HepG2 (cell line): Measurements from ENCODE around the gene AKAP8L. TPM values are rescaled to one million over a fixed set of nuclear protein-coding genes. Genes with fewer than 3 reads are reported as not detected.

Source experiments
- HOXA3 ChIP-seq: sonication (generic); formaldehyde crosslinking; IDR thresholded peaks from 2 replicates; pipeline ENCODE4 v1.5.0; 2020; ENCODE audit warnings: missing genetic modification reagents
- TEF ChIP-seq: sonication (generic); formaldehyde crosslinking; IDR thresholded peaks from 2 replicates; pipeline ENCODE4 v1.5.0; 2020; ENCODE audit warnings: missing genetic modification reagents
- ZFX ChIP-seq: sonication (generic); formaldehyde crosslinking; IDR thresholded peaks from 2 replicates; pipeline ENCODE4 v1.4.0; 2020; ENCODE audit warnings: mild to moderate bottlenecking, low read depth, missing genetic modification reagents, moderate library complexity
- ZNF138 ChIP-seq: sonication (generic); formaldehyde crosslinking; IDR thresholded peaks from 2 replicates; pipeline ENCODE4 v1.5.0; 2020; ENCODE audit warnings: mild to moderate bottlenecking, low read depth, missing genetic modification reagents
- ZNF414 ChIP-seq: sonication (generic); formaldehyde crosslinking; IDR thresholded peaks from 2 replicates; pipeline ENCODE4 v1.5.0; 2020; ENCODE audit warnings: missing genetic modification reagents
- ZNF431 ChIP-seq: sonication (generic); formaldehyde crosslinking; IDR thresholded peaks from 2 replicates; pipeline ENCODE4 v1.9.0; 2022; ENCODE audit warnings: missing genetic modification reagents, low read depth, mild to moderate bottlenecking, borderline replicate concordance
- ZNF674 ChIP-seq: sonication (generic); formaldehyde crosslinking; IDR thresholded peaks from 2 replicates; pipeline ENCODE4 v1.5.0; 2020; ENCODE audit warnings: low read depth, mild to moderate bottlenecking, missing genetic modification reagents
- ZNF724P ChIP-seq: sonication (generic); formaldehyde crosslinking; IDR thresholded peaks from 2 replicates; pipeline ENCODE4 v1.8.0; 2022; ENCODE audit warnings: missing genetic modification reagents, borderline replicate concordance
- polyA plus RNA-seq, 8 experiments: library from polyadenylated mRNA; depleted of rRNA in 3 of 8; stranded (reverse) in 7 of 8; unstranded in 1 of 8; fragments of >200 nt; fragmentation: Illumina TruSeq in 4 of 8; extraction: Trizol in 4 of 8; gene quantifications; 2 replicates each; pipeline versions ENCODE4 v1.2.1 to v1.2.3, GENCODE V29; 2011 to 2016; ENCODE audit warnings: low read depth in 4 of 8, missing spikeins in 1 of 8, mixed read lengths in 1 of 8; ENCODE audit not compliant: insufficient read depth in 1 of 8
- total RNA-seq, 5 experiments: library from RNA; depleted of rRNA; stranded (reverse); fragments of >200 nt; fragmentation: Illumina TruSeq; extraction: Trizol; gene quantifications; 2 replicates each; pipeline ENCODE4 v1.2.3, GENCODE V29; 2016; ENCODE audit warnings: low read depth in 1 of 5
- TF ChIP-seq, protein P1 (sequence below): sonication (generic); formaldehyde crosslinking; IDR thresholded peaks from 2 replicates; pipeline ENCODE4 v1.4.0; 2020; ENCODE audit warnings: mild to moderate bottlenecking, low read depth, missing genetic modification reagents
- TF ChIP-seq, protein P2 (sequence below): IDR thresholded peaks from 2 replicates; pipeline ENCODE4 v1.6.1; 2016; ENCODE audit warnings: low read depth, missing genetic modification reagents, missing compliant biosample characterization
- TF ChIP-seq, protein P3 (sequence below), 2 experiments: sonication (generic) in 1 of 2; formaldehyde crosslinking in 1 of 2; IDR thresholded peaks; 2 replicates each; pipeline versions ENCODE4 v1.4.0 to v1.6.1; 2018 to 2020; ENCODE audit warnings: missing genetic modification reagents in 2 of 2, borderline replicate concordance in 1 of 2, low read depth in 1 of 2, mild to moderate bottlenecking in 1 of 2, missing biosample characterization in 1 of 2
- TF ChIP-seq, protein P4 (sequence below): sonication (generic); formaldehyde crosslinking; IDR thresholded peaks from 2 replicates; pipeline ENCODE4 v1.8.1; 2022; ENCODE audit warnings: low read depth, mild to moderate bottlenecking, missing genetic modification reagents

AKAP8L gene
- total and polyA plus RNA-seq, 2 of the 13 experiments (the other 11 are each of a cell fraction or from before 2014, with no cell fraction given): 48.2 to 49.6 TPM

- TF ChIP-seq, protein P1, sequence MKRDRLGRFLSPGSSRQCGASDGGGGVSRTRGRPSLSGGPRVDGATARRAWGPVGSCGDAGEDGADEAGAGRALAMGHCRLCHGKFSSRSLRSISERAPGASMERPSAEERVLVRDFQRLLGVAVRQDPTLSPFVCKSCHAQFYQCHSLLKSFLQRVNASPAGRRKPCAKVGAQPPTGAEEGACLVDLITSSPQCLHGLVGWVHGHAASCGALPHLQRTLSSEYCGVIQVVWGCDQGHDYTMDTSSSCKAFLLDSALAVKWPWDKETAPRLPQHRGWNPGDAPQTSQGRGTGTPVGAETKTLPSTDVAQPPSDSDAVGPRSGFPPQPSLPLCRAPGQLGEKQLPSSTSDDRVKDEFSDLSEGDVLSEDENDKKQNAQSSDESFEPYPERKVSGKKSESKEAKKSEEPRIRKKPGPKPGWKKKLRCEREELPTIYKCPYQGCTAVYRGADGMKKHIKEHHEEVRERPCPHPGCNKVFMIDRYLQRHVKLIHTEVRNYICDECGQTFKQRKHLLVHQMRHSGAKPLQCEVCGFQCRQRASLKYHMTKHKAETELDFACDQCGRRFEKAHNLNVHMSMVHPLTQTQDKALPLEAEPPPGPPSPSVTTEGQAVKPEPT (CRISPR knock-in tag): peak; percentile 71; the same call in 1 of the 2 replicates
- TF ChIP-seq ZNF724P (CRISPR knock-in tag): peak; percentile 66; the same call in 1 of the 2 replicates
- TF ChIP-seq, protein P2, sequence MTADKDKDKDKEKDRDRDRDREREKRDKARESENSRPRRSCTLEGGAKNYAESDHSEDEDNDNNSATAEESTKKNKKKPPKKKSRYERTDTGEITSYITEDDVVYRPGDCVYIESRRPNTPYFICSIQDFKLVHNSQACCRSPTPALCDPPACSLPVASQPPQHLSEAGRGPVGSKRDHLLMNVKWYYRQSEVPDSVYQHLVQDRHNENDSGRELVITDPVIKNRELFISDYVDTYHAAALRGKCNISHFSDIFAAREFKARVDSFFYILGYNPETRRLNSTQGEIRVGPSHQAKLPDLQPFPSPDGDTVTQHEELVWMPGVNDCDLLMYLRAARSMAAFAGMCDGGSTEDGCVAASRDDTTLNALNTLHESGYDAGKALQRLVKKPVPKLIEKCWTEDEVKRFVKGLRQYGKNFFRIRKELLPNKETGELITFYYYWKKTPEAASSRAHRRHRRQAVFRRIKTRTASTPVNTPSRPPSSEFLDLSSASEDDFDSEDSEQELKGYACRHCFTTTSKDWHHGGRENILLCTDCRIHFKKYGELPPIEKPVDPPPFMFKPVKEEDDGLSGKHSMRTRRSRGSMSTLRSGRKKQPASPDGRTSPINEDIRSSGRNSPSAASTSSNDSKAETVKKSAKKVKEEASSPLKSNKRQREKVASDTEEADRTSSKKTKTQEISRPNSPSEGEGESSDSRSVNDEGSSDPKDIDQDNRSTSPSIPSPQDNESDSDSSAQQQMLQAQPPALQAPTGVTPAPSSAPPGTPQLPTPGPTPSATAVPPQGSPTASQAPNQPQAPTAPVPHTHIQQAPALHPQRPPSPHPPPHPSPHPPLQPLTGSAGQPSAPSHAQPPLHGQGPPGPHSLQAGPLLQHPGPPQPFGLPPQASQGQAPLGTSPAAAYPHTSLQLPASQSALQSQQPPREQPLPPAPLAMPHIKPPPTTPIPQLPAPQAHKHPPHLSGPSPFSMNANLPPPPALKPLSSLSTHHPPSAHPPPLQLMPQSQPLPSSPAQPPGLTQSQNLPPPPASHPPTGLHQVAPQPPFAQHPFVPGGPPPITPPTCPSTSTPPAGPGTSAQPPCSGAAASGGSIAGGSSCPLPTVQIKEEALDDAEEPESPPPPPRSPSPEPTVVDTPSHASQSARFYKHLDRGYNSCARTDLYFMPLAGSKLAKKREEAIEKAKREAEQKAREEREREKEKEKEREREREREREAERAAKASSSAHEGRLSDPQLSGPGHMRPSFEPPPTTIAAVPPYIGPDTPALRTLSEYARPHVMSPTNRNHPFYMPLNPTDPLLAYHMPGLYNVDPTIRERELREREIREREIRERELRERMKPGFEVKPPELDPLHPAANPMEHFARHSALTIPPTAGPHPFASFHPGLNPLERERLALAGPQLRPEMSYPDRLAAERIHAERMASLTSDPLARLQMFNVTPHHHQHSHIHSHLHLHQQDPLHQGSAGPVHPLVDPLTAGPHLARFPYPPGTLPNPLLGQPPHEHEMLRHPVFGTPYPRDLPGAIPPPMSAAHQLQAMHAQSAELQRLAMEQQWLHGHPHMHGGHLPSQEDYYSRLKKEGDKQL (CRISPR knock-in tag): no peak
- TF ChIP-seq ZNF674 (CRISPR knock-in tag): no peak
- TF ChIP-seq, protein P3, sequence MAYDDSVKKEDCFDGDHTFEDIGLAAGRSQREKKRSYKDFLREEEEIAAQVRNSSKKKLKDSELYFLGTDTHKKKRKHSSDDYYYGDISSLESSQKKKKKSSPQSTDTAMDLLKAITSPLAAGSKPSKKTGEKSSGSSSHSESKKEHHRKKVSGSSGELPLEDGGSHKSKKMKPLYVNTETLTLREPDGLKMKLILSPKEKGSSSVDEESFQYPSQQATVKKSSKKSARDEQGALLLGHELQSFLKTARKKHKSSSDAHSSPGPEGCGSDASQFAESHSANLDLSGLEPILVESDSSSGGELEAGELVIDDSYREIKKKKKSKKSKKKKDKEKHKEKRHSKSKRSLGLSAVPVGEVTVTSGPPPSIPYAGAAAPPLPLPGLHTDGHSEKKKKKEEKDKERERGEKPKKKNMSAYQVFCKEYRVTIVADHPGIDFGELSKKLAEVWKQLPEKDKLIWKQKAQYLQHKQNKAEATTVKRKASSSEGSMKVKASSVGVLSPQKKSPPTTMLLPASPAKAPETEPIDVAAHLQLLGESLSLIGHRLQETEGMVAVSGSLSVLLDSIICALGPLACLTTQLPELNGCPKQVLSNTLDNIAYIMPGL (CRISPR knock-in tag; IDR thresholded peaks at IDR 0.05; ENCODE audit: borderline replicate concordance in 1 of 2, low read depth in 1 of 2): peak; percentile 69 to 77
- TF ChIP-seq ZFX (CRISPR knock-in tag): peak; percentile 69
- peak; percentile 93 for TF ChIP-seq HOXA3 (CRISPR knock-in tag)
- TF ChIP-seq, protein P4, sequence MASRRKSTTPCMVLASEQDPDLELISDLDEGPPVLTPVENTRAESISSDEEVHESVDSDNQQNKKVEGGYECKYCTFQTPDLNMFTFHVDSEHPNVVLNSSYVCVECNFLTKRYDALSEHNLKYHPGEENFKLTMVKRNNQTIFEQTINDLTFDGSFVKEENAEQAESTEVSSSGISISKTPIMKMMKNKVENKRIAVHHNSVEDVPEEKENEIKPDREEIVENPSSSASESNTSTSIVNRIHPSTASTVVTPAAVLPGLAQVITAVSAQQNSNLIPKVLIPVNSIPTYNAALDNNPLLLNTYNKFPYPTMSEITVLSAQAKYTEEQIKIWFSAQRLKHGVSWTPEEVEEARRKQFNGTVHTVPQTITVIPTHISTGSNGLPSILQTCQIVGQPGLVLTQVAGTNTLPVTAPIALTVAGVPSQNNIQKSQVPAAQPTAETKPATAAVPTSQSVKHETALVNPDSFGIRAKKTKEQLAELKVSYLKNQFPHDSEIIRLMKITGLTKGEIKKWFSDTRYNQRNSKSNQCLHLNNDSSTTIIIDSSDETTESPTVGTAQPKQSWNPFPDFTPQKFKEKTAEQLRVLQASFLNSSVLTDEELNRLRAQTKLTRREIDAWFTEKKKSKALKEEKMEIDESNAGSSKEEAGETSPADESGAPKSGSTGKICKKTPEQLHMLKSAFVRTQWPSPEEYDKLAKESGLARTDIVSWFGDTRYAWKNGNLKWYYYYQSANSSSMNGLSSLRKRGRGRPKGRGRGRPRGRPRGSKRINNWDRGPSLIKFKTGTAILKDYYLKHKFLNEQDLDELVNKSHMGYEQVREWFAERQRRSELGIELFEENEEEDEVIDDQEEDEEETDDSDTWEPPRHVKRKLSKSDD (CRISPR knock-in tag): peak; percentile 53; the same call in 1 of the 2 replicates
- no peak for TF ChIP-seq TEF (CRISPR knock-in tag)
- TF ChIP-seq ZNF431 (CRISPR knock-in tag): 0 out of 2 replicates have a peak, but pooled peaks have one; percentile 56
- 0 out of 2 replicates have a peak, but pooled peaks have one; percentile 10 for TF ChIP-seq ZNF138
- TF ChIP-seq ZNF414 (CRISPR knock-in tag): no peak
These were observed 14.1 kb upstream of the AKAP8L start (continued) for GRCh38 chr19:15432629-15433518.
